Activated naive CD8-positive, alpha-beta T cell treated with anti-CD3 and anti-CD28 coated beads for 36 hours (primary cell): ENCODE data around the gene RTN3. TPM values are rescaled to one million over a fixed set of nuclear protein-coding genes. Genes with fewer than 3 reads are reported as not detected.
A peak's percentile ranks its signal among the peaks of the same experiment; 100 is the strongest.
"Not testable (repeated sequence)": the region's sequence is repeated elsewhere in the genome, so short reads cannot be mapped to it uniquely, and the experiment has no call there.

Experiments used
- DNase-seq: peaks from one replicate; pipeline ENCODE4 v3.0.0; 2021
- H3K27ac Mint-ChIP-seq: one replicate; pipeline ENCODE4 v1.8.0; 2022; ENCODE audit warnings: mild to moderate bottlenecking, moderate library complexity, mixed read lengths
- H3K27me3 Mint-ChIP-seq: one replicate; pipeline ENCODE4 v1.8.0; 2022; ENCODE audit warnings: mild to moderate bottlenecking, mixed read lengths
- H3K36me3 Mint-ChIP-seq: one replicate; pipeline ENCODE4 v1.8.0; 2021; ENCODE audit warnings: mild to moderate bottlenecking, mixed read lengths
- H3K4me1 Mint-ChIP-seq: one replicate; pipeline ENCODE4 v1.8.0; 2021; ENCODE audit warnings: mixed read lengths
- H3K4me3 Mint-ChIP-seq: one replicate; pipeline ENCODE4 v1.8.0; 2022; ENCODE audit warnings: mild to moderate bottlenecking, moderate library complexity, mixed read lengths
- H3K9me3 Mint-ChIP-seq: one replicate; pipeline ENCODE4 v1.8.0; 2022; ENCODE audit warnings: mixed read lengths
- total RNA-seq, 2 experiments: library from RNA; stranded (reverse); gene quantifications; one replicate each; pipeline ENCODE4 v1.2.3, GENCODE V29; 2021

Gene RTN3
- 10 to 100 TPM; 30.4 to 33.5 TPM for total RNA-seq

GRCh38 chr11:63681321-63682065 is at the start of gene RTN3:
TSS of gene RTN3 (plus strand) at chr11:63681500. CDS start at chr11:63681637, 137 bp downstream.
- peak; percentile 99 for DNase-seq
- Mint-ChIP-seq H3K4me3 (peak within 1 kb of the TSS; percentile 85), H3K36me3 (no peaks in the 10 kb centered on the region), H3K27ac (peak within 1 kb of the TSS; percentile 75), H3K27me3 (no peaks in the 10 kb centered on the region), H3K9me3 (no peaks in the 10 kb centered on the region), H3K4me1 (peaks cover 20% of the 10 kb centered on the region)

GRCh38 chr11:63635762-63636465 is 45.4 kb upstream of the RTN3 start:
- Mint-ChIP-seq H3K27me3 (no peaks in the 10 kb centered on the region), H3K9me3 (no peaks in the 10 kb centered on the region), H3K4me3 (no peak overlapping the region), H3K27ac (no peak overlapping the region), H3K36me3 (peaks cover 16% of the 10 kb centered on the region), H3K4me1 (peaks cover 17% of the 10 kb centered on the region)
- DNase-seq, result peak; percentile 58

- H3K36me3 Mint-ChIP-seq, H3K4me3 Mint-ChIP-seq, DNase-seq, H3K27ac Mint-ChIP-seq, H3K9me3 Mint-ChIP-seq, H3K27me3 Mint-ChIP-seq, H3K4me1 Mint-ChIP-seq: not testable (repeated sequence)
These were observed 42.9 kb upstream of the RTN3 start for GRCh38 chr11:63638436-63638835.

- Mint-ChIP-seq H3K9me3 (no peaks in the 10 kb centered on the region), H3K27me3 (no peaks in the 10 kb centered on the region), H3K27ac (no peak overlapping the region), H3K36me3 (peaks cover 9% of the 10 kb centered on the region), H3K4me1 (peaks cover 8% of the 10 kb centered on the region), H3K4me3 (no peak overlapping the region)
- no peak for DNase-seq
These were observed 42.0 kb upstream of the RTN3 start for GRCh38 chr11:63639199-63639832.

- Mint-ChIP-seq H3K36me3 (peaks cover 5% of the 10 kb centered on the region), H3K9me3 (no peaks in the 10 kb centered on the region), H3K27me3 (no peaks in the 10 kb centered on the region), H3K27ac (no peak overlapping the region), H3K4me1 (peaks cover 8% of the 10 kb centered on the region), H3K4me3 (no peak overlapping the region)
- no peak for DNase-seq
These were observed 39.6 kb upstream of the RTN3 start for GRCh38 chr11:63641727-63642126.

- H3K27ac Mint-ChIP-seq, result no peak overlapping the region
- H3K9me3 Mint-ChIP-seq, result no peaks in the 10 kb centered on the region
- H3K36me3 Mint-ChIP-seq, result peaks cover 5% of the 10 kb centered on the region
- H3K27me3 Mint-ChIP-seq, result no peaks in the 10 kb centered on the region
- peaks cover 1% of the 10 kb centered on the region for H3K4me1 Mint-ChIP-seq
- no peak for DNase-seq
- H3K4me3 Mint-ChIP-seq, result no peak overlapping the region
These were observed 38.1 kb upstream of the RTN3 start for GRCh38 chr11:63643205-63643604.

- Mint-ChIP-seq H3K27ac (no peak overlapping the region), H3K4me1 (peaks cover 6% of the 10 kb centered on the region), H3K36me3 (peaks cover 17% of the 10 kb centered on the region), H3K4me3 (no peak overlapping the region), H3K27me3 (no peaks in the 10 kb centered on the region), H3K9me3 (no peaks in the 10 kb centered on the region)
- DNase-seq, result no peak
These were observed 28.6 kb upstream of the RTN3 start for GRCh38 chr11:63652671-63653070.

GRCh38 chr11:63660972-63661371 is 20.3 kb upstream of the RTN3 start:
- Mint-ChIP-seq H3K4me1 (peaks cover 23% of the 10 kb centered on the region), H3K27ac (no peak overlapping the region), H3K36me3 (peaks cover 6% of the 10 kb centered on the region), H3K27me3 (no peaks in the 10 kb centered on the region), H3K4me3 (no peak overlapping the region), H3K9me3 (no peaks in the 10 kb centered on the region)
- DNase-seq, result no peak

- Mint-ChIP-seq H3K4me1 (peaks cover 34% of the 10 kb centered on the region), H3K9me3 (no peaks in the 10 kb centered on the region), H3K4me3 (no peak overlapping the region), H3K36me3 (no peaks in the 10 kb centered on the region), H3K27me3 (no peaks in the 10 kb centered on the region), H3K27ac (no peak overlapping the region)
- no peak for DNase-seq
These were observed 17.5 kb upstream of the RTN3 start for GRCh38 chr11:63663809-63664208.

GRCh38 chr11:63666874-63667273 is 14.4 kb upstream of the RTN3 start:
- H3K4me1 Mint-ChIP-seq, result peaks cover 40% of the 10 kb centered on the region
- H3K9me3 Mint-ChIP-seq, result no peaks in the 10 kb centered on the region

GRCh38 chr11:63667995-63668795 is 13.1 kb upstream of the RTN3 start:
- Mint-ChIP-seq H3K4me3 (no peak overlapping the region), H3K9me3 (peaks cover 2% of the 10 kb centered on the region), H3K27ac (peak overlapping the region; percentile 30), H3K36me3 (peaks cover 12% of the 10 kb centered on the region), H3K4me1 (peaks cover 40% of the 10 kb centered on the region), H3K27me3 (no peaks in the 10 kb centered on the region)
- DNase-seq, result no peak

More at GRCh38 chr11:63666874-63667273, 14.4 kb upstream of the RTN3 start:
- Mint-ChIP-seq H3K36me3 (peaks cover 8% of the 10 kb centered on the region), H3K4me3 (no peak overlapping the region), H3K27me3 (no peaks in the 10 kb centered on the region), H3K27ac (no peak overlapping the region)
- DNase-seq, result no peak

GRCh38 chr11:63670096-63670432 is 11.2 kb upstream of the RTN3 start:
- H3K4me3 Mint-ChIP-seq, result peak overlapping the region; percentile 81
- H3K27ac Mint-ChIP-seq, result peak overlapping the region; percentile 86
- peaks cover 12% of the 10 kb centered on the region for H3K36me3 Mint-ChIP-seq
- DNase-seq, result no peak
- peaks cover 2% of the 10 kb centered on the region for H3K9me3 Mint-ChIP-seq
- peaks cover 36% of the 10 kb centered on the region for H3K4me1 Mint-ChIP-seq
- H3K27me3 Mint-ChIP-seq, result no peaks in the 10 kb centered on the region

- DNase-seq, result peak; percentile 30
- Mint-ChIP-seq H3K4me1 (peaks cover 34% of the 10 kb centered on the region), H3K36me3 (peaks cover 12% of the 10 kb centered on the region), H3K27ac (peak overlapping the region; percentile 86), H3K27me3 (no peaks in the 10 kb centered on the region), H3K9me3 (peaks cover 2% of the 10 kb centered on the region), H3K4me3 (peak overlapping the region; percentile 81)
These were observed 10.6 kb upstream of the RTN3 start for GRCh38 chr11:63670433-63671321.
